Stimulated activated CD8-positive, alpha-beta memory T cell treated with anti-CD3 and anti-CD28 coated beads, Interleukin-4, amount 100 ng/mL, for 48 hours (primary cell): ENCODE measurements around the gene UBL4A.
"Not testable (repeated sequence)": the region's sequence is repeated elsewhere in the genome, so short reads cannot be mapped to it uniquely, and the experiment has no call there.

ENCODE experiments used
- DNase-seq: peaks from one replicate; pipeline ENCODE4 v3.0.0-alpha.2; 2020

Gene UBL4A

GRCh38 chrX:154507673-154508383 is 21.4 kb upstream of the UBL4A start:
- DNase-seq, result no peak

- no peak for DNase-seq
These were observed 20.3 kb upstream of the UBL4A start for GRCh38 chrX:154506483-154507332.

GRCh38 chrX:154505734-154506133 is 19.3 kb upstream of the UBL4A start:
- no peak for DNase-seq

- DNase-seq, result no peak
These were observed 16.6 kb upstream of the UBL4A start for GRCh38 chrX:154502989-154503388.

- DNase-seq, result no peak
These were observed 15.7 kb upstream of the UBL4A start for GRCh38 chrX:154502098-154502497.

- not testable (repeated sequence) for DNase-seq
These were observed 15.0 kb upstream of the UBL4A start for GRCh38 chrX:154501423-154501822.

- DNase-seq, result not testable (repeated sequence)
These were observed 10.2 kb upstream of the UBL4A start for GRCh38 chrX:154496591-154497137.

- DNase-seq, result no peak
These were observed 9.1 kb upstream of the UBL4A start for GRCh38 chrX:154495472-154495922.

GRCh38 chrX:154494715-154495114 is 8.3 kb upstream of the UBL4A start:
- DNase-seq, result no peak

GRCh38 chrX:154490414-154491083 is 4.1 kb upstream of the UBL4A start, which contains the start of gene SLC10A3:
SLC10A3 (minus strand) TSS chrX:154490629; CDS start chrX:154488940, 1,689 bp downstream.
- peak; percentile 89 for DNase-seq

- peak; percentile 37 for DNase-seq
These were observed 3.6 kb upstream of the UBL4A start for GRCh38 chrX:154490021-154490413.

GRCh38 chrX:154489182-154489581 is 2.8 kb upstream of the UBL4A start:
- DNase-seq, result no peak

- no peak for DNase-seq
These were observed 2.1 kb upstream of the UBL4A start for GRCh38 chrX:154488336-154489075.

- no peak for DNase-seq
These were observed 1.3 kb upstream of the UBL4A start for GRCh38 chrX:154487518-154488290.

- peak; percentile 44 for DNase-seq
These were observed 391 bp downstream of the UBL4A start for GRCh38 chrX:154486052-154486395.

GRCh38 chrX:154485150-154486051 is 1.0 kb downstream of the UBL4A start:
- no peak for DNase-seq

GRCh38 chrX:154484255-154485149 is 1.9 kb downstream of the UBL4A start:
- no peak for DNase-seq

- no peak for DNase-seq
These were observed 3.1 kb downstream of the UBL4A start for GRCh38 chrX:154483325-154483724.

GRCh38 chrX:154482786-154483185 is 3.6 kb downstream of the UBL4A start:
- DNase-seq, result no peak
